ENCODE measurements around the gene OR51V1.

- no peak for TF ChIP-seq POLR2A (IDR thresholded peaks at IDR 0.05; ENCODE audit: low read depth, low read length)
- no peak for TF ChIP-seq TAF1 (IDR thresholded peaks at IDR 0.05; ENCODE audit: borderline replicate concordance, low read depth, low read length)
These were observed 40.7 kb downstream of the OR51V1 start for GRCh38 chr11:5159806-5160205.

Data from GM12892 (cell line).